ENCODE data around the gene AP4M1.

DNA sequence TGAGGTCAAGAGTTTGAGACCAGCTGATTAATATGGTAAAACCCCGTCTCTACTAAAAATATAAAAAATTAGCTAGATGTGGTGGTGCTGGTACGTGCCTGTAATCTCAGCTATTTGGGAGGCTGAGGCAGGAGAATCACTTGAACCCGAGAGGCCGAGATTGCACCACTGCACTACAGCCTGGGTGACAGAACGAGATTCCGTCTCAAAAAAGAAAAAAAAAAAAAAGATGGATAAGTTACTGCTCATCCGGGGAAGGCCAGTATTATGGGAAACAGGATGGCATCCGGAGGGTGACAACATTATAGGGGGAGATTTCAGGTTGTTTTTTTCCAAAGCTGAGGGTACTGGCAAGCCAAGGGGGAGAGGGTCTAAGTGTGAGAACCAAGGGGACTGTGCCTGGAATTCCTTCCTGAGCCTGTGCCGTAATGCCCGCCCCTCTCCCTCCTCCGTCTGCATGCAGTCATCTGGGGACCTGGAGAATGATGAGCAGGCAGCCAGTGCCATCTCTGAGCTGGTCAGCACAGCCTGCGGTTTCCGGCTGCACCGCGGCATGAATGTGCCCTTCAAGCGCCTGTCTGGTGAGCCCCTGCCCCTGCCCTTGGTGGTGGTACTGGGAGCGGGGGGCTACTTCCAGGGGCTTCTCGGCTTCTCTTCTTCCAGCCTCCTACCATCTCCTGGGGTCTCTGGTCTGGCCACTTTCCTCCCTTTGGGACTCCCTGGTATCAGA, 51.7 kb downstream of the AP4M1 start:
- TF ChIP-seq GATA2 (IDR thresholded peaks at IDR 0.05; ENCODE audit: low read depth, low read length) (no peak), GATA3 (IDR thresholded peaks at IDR 0.05; ENCODE audit: low read depth, low read length) (no peak)
